ENCODE results near the gene BTG4.

The BTG4 gene

GRCh38 chr11:111448414-111448813 lies 63.8 kb downstream of the BTG4 start:
- TF ChIP-seq, protein P1, sequence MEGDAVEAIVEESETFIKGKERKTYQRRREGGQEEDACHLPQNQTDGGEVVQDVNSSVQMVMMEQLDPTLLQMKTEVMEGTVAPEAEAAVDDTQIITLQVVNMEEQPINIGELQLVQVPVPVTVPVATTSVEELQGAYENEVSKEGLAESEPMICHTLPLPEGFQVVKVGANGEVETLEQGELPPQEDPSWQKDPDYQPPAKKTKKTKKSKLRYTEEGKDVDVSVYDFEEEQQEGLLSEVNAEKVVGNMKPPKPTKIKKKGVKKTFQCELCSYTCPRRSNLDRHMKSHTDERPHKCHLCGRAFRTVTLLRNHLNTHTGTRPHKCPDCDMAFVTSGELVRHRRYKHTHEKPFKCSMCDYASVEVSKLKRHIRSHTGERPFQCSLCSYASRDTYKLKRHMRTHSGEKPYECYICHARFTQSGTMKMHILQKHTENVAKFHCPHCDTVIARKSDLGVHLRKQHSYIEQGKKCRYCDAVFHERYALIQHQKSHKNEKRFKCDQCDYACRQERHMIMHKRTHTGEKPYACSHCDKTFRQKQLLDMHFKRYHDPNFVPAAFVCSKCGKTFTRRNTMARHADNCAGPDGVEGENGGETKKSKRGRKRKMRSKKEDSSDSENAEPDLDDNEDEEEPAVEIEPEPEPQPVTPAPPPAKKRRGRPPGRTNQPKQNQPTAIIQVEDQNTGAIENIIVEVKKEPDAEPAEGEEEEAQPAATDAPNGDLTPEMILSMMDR (conservative IDR thresholded peaks at IDR 0.05): no peak
- peak overlapping the region; percentile 9; the same call in 1 of the 2 replicates for H3K27ac ChIP-seq

DNA sequence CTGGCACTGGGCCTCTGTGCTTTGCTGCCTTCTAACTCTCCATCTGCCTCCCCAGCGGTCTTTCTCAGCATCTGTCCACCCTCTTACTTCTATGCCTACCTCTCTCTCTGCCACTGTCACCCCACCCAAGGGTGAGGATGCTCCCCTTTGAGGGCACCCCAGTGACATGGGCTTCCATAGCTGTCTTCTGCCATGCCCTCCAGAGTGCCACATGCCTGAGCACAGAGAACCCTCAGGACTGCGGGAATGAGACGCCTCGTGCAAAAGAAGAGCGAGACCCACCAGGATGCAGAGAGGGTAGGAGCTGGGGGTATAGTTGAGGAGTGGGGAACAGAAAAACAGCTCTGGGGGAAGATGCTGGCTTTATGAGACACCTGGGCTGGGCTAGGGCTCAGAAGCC lies 64.3 kb downstream of the BTG4 start:
- TF ChIP-seq, protein P1 (conservative IDR thresholded peaks at IDR 0.05): no peak
- peak overlapping the region; percentile 9; the same call in 1 of the 2 replicates for H3K27ac ChIP-seq

- TF ChIP-seq, protein P1 (conservative IDR thresholded peaks at IDR 0.05): no peak
- peak overlapping the region; percentile 69 for H3K27ac ChIP-seq
These were observed 65.1 kb downstream of the BTG4 start for GRCh38 chr11:111447112-111447471.

GRCh38 chr11:111446404-111447111 lies 65.6 kb downstream of the BTG4 start:
- TF ChIP-seq, protein P1 (conservative IDR thresholded peaks at IDR 0.05): peak; percentile 95
- H3K27ac ChIP-seq: peak overlapping the region; percentile 69

DNA sequence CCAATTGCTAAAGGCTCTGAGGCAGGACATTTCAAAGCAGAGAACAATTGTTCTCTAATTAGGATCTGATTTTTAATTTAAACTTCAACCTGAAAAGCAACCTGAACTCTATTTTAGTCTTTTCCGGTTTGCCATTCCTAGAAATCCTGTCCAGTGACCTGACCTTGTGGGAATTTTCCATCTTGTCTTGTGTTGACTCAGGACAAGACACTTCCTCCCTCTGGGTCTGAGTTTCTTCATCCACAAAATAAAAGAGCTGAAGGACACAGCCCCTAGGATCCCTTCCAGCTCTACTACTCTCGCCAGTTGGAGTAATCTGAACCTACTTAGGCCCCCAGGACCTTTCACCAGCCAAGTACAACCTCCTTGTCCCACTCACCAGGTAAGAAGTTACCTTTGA lies 66.6 kb downstream of the BTG4 start:
- H3K27ac ChIP-seq: peak overlapping the region; percentile 69
- TF ChIP-seq, protein P1 (conservative IDR thresholded peaks at IDR 0.05): no peak
